Loucy (cell line): Measurements from ENCODE around the gene DPY19L1.

Experiments
- H2AFZ ChIP-seq: fragments of 200-600 bp; sonication (generic); 2 replicates; pipeline ENCODE4 v1.6.0; 2016; ENCODE audit warnings: antibody characterized with exemption, mild to moderate bottlenecking, low read length, moderate library complexity
- H3F3A ChIP-seq: fragments of 200-600 bp; 2 replicates; pipeline ENCODE4 v1.6.0; 2016; ENCODE audit warnings: antibody characterized with exemption, low read depth, mild to moderate bottlenecking
- H3K27me3 ChIP-seq: fragments of 200-600 bp; sonication (generic); 2 replicates; pipeline ENCODE4 v1.6.1; 2014; ENCODE audit warnings: low read length, mild to moderate bottlenecking; ENCODE audit not compliant: insufficient read depth, poor library complexity, severe bottlenecking
- H3K36me3 ChIP-seq: fragments of 200-600 bp; sonication (generic); 2 replicates; pipeline ENCODE4 v1.6.1; 2016; ENCODE audit warnings: low read length; ENCODE audit not compliant: insufficient read depth
- H3K4me1 ChIP-seq: fragments of 200-600 bp; sonication (generic); 2 replicates; pipeline ENCODE4 v1.5.1; 2014; ENCODE audit warnings: low read length, mild to moderate bottlenecking; ENCODE audit not compliant: insufficient read depth, poor library complexity, severe bottlenecking
- H3K4me2 ChIP-seq: fragments of 200-600 bp; sonication (generic); 2 replicates; pipeline ENCODE4 v1.6.0; 2014; ENCODE audit warnings: antibody characterized with exemption, low read length, low read depth, mild to moderate bottlenecking; ENCODE audit not compliant: poor library complexity, severe bottlenecking
- H3K4me3 ChIP-seq: fragments of 200-600 bp; sonication (generic); 2 replicates; pipeline ENCODE4 v1.5.1; 2014; ENCODE audit warnings: low read length, mild to moderate bottlenecking, mixed read lengths; ENCODE audit not compliant: poor library complexity, severe bottlenecking
- H3K79me2 ChIP-seq: fragments of 200-600 bp; sonication (generic); 2 replicates; pipeline ENCODE4 v1.6.1; 2014; ENCODE audit warnings: low read length; ENCODE audit not compliant: insufficient read depth
- H3K9ac ChIP-seq: fragments of 200-600 bp; sonication (generic); 2 replicates; pipeline ENCODE4 v1.6.0; 2014; ENCODE audit warnings: mild to moderate bottlenecking, low read depth, low read length, moderate library complexity; ENCODE audit not compliant: poor library complexity, severe bottlenecking
- H3K9me2 ChIP-seq: fragments of 200-600 bp; sonication (generic); replicated peaks from 2 replicates; pipeline ENCODE4 v1.6.1; 2016; ENCODE audit warnings: low read depth, low read length, mixed read lengths
- H3K9me3 ChIP-seq: fragments of 200-600 bp; sonication (generic); 2 replicates; pipeline ENCODE4 v1.6.1; 2014; ENCODE audit warnings: mild to moderate bottlenecking, antibody characterized with exemption, low read length, low read depth; ENCODE audit not compliant: insufficient read depth
- H4K20me1 ChIP-seq: fragments of 200-600 bp; sonication (generic); 2 replicates; pipeline ENCODE4 v1.6.0; 2014; ENCODE audit warnings: antibody characterized with exemption, low read length, mild to moderate bottlenecking; ENCODE audit not compliant: insufficient read depth, poor library complexity, severe bottlenecking
- CTCF ChIP-seq: fragments of 200-600 bp; sonication (generic); conservative IDR thresholded peaks from 2 replicates; pipeline ENCODE4 v1.5.1; 2014; ENCODE audit warnings: mild to moderate bottlenecking, antibody characterized with exemption, low read length
- EZH2phosphoT487 ChIP-seq: fragments of 200-600 bp; IDR thresholded peaks from 2 replicates; pipeline ENCODE4 v1.6.1; 2018; ENCODE audit warnings: antibody characterized with exemption, mild to moderate bottlenecking, moderate library complexity, borderline replicate concordance

DPY19L1 gene

DNA sequence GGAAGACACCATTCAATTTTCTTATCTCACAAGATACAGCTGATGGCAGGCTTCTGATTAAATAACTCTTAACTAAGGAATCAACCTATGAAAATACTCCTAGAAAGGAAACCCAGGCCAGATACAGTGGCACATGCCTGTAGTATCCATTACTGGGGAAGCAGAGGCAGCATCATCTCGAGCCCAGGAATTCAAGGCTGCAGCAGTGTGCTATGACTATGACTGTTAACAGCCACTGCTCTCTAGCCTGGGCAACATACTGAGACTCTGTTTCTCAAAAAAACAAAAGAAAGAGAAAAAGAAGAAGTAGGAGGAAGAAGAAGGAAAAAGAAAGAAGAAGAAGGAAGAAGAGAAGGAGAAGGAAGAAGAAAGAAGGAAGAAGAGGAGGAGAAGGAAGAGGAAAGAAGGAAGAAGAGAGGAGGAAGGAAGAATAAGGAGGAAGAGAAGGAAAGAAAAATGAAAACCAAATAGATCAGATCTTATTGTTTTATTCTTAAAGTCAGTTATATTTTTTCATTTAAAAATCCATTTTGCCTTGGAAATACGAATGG, 18.0 kb downstream of the DPY19L1 start:
- no peak overlapping the region for H3K9ac ChIP-seq
- no peak for TF ChIP-seq EZH2phosphoT487
- no peaks in the 10 kb centered on the region for H3K9me3 ChIP-seq
- no peak overlapping the region for H2AFZ ChIP-seq
- H3F3A ChIP-seq, result no peaks in the 10 kb centered on the region
- peaks cover 24% of the 10 kb centered on the region; the same call in 1 of the 2 replicates for H3K36me3 ChIP-seq
- no peak overlapping the region for H3K4me2 ChIP-seq
- H4K20me1 ChIP-seq, result peaks cover 2% of the 10 kb centered on the region
- H3K27me3 ChIP-seq, result no peaks in the 10 kb centered on the region
- no peaks in the 10 kb centered on the region for H3K9me2 ChIP-seq
- H3K79me2 ChIP-seq, result peaks cover 22% of the 10 kb centered on the region
- H3K4me1 ChIP-seq, result no peaks in the 10 kb centered on the region
- H3K4me3 ChIP-seq, result no peak overlapping the region

DNA sequence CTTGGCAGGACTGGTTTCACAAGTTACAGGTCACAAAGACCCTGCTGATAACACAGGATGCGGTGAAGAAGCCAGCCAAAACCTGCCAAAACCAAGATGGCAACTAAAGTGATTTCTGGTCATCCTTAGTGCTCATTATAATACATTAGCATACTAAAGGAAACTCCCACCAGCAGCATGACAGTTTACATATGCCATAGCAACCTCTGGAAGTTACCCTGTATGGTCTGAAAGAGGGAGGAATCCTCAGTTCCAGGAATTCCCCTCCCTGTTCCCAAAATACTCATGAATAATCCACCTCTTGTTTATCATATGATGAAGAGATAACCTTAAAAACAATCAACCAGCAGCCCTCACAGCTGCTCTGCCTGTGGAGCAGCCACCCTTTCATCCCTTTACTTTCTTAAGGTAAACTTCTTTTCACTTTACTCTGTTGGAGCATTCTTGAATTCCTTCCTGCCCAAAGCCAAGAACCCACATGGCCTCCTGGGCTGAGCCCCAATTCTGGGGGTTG, 21.9 kb downstream of the DPY19L1 start:
- no peaks in the 10 kb centered on the region for H3K4me1 ChIP-seq
- no peaks in the 10 kb centered on the region for H3K79me2 ChIP-seq
- H3K4me3 ChIP-seq, result no peak overlapping the region
- H3K9me2 ChIP-seq, result no peaks in the 10 kb centered on the region
- no peak overlapping the region for H2AFZ ChIP-seq
- H3K27me3 ChIP-seq, result no peaks in the 10 kb centered on the region
- TF ChIP-seq CTCF (no peak), EZH2phosphoT487 (no peak)
- peaks cover 2% of the 10 kb centered on the region for H4K20me1 ChIP-seq
- H3K9me3 ChIP-seq, result no peaks in the 10 kb centered on the region
- no peak overlapping the region for H3K9ac ChIP-seq
- peaks cover 40% of the 10 kb centered on the region; the same call in 1 of the 2 replicates for H3K36me3 ChIP-seq
- no peaks in the 10 kb centered on the region for H3F3A ChIP-seq
- no peak overlapping the region for H3K4me2 ChIP-seq

- H3K4me3 ChIP-seq, result no peak overlapping the region
- no peak overlapping the region for H3K4me2 ChIP-seq
- peaks cover 40% of the 10 kb centered on the region; the same call in 1 of the 2 replicates for H3K36me3 ChIP-seq
- no peaks in the 10 kb centered on the region for H3K27me3 ChIP-seq
- H3F3A ChIP-seq, result no peaks in the 10 kb centered on the region
- no peaks in the 10 kb centered on the region for H3K4me1 ChIP-seq
- no peaks in the 10 kb centered on the region for H3K79me2 ChIP-seq
- TF ChIP-seq CTCF (no peak), EZH2phosphoT487 (no peak)
- no peaks in the 10 kb centered on the region for H3K9me3 ChIP-seq
- H2AFZ ChIP-seq, result no peak overlapping the region
- no peaks in the 10 kb centered on the region for H3K9me2 ChIP-seq
- no peaks in the 10 kb centered on the region for H4K20me1 ChIP-seq
- H3K9ac ChIP-seq, result no peak overlapping the region
Measured at GRCh38 chr7:35012160-35012559, 25.1 kb downstream of the DPY19L1 start.

- Histone ChIP-seq H3K27me3 (no peaks in the 10 kb centered on the region), H3F3A (no peaks in the 10 kb centered on the region), H3K9me2 (no peaks in the 10 kb centered on the region), H3K4me2 (no peak overlapping the region), H2AFZ (no peak overlapping the region), H4K20me1 (no peaks in the 10 kb centered on the region), H3K36me3 (peaks cover 30% of the 10 kb centered on the region; the same call in 1 of the 2 replicates), H3K4me1 (no peaks in the 10 kb centered on the region), H3K9ac (no peak overlapping the region), H3K9me3 (no peaks in the 10 kb centered on the region), H3K79me2 (no peaks in the 10 kb centered on the region), H3K4me3 (no peak overlapping the region)
- TF ChIP-seq CTCF (no peak), EZH2phosphoT487 (no peak)
Measured at GRCh38 chr7:35011085-35011484, 26.2 kb downstream of the DPY19L1 start.
